Neural cell (in vitro differentiated cells): ENCODE measurements around the gene LRMDA. TPM values are rescaled to one million over a fixed set of nuclear protein-coding genes. Genes with fewer than 3 reads are reported as not detected.
"Not testable (repeated sequence)": the region's sequence is repeated elsewhere in the genome, so short reads cannot be mapped to it uniquely, and the experiment has no call there.

ENCODE experiments used
- H2AFZ ChIP-seq: fragments of 200-600, 300-800 bp; sonication (generic), shearing (Covaris generic); 2 replicates; pipeline ENCODE4 v1.6.0; 2014; ENCODE audit warnings: low read depth, mild to moderate bottlenecking, antibody characterized with exemption, low read length, moderate library complexity
- H3F3A ChIP-seq: fragments of 200-600 bp; shearing (Covaris generic); 2 replicates; pipeline ENCODE4 v1.6.1; 2016; ENCODE audit warnings: mild to moderate bottlenecking, moderate library complexity, mixed read lengths, antibody characterized with exemption, low read length; ENCODE audit not compliant: insufficient read depth, poor library complexity, severe bottlenecking
- H3K27ac ChIP-seq: fragments of 200-600, 300-800 bp; sonication (generic), shearing (Covaris generic); 2 replicates; pipeline ENCODE4 v1.5.1; 2014; ENCODE audit warnings: mild to moderate bottlenecking, low read length, moderate library complexity
- H3K27me3 ChIP-seq: fragments of 300-800, 200-600 bp; sonication (generic), shearing (Covaris generic); 2 replicates; pipeline ENCODE4 v1.6.0; 2014; ENCODE audit warnings: mild to moderate bottlenecking, low read depth, low read length, moderate library complexity; ENCODE audit not compliant: insufficient read depth
- H3K36me3 ChIP-seq: fragments of 300-800, 200-600 bp; sonication (generic), shearing (Covaris generic); 2 replicates; pipeline ENCODE4 v1.5.1; 2014; ENCODE audit warnings: mild to moderate bottlenecking, antibody characterized with exemption, low read length, moderate library complexity; ENCODE audit not compliant: insufficient read depth
- H3K4me2 ChIP-seq: fragments of 300-800, 200-600 bp; sonication (generic), shearing (Covaris generic); 2 replicates; pipeline ENCODE4 v1.6.0; 2014; ENCODE audit warnings: mild to moderate bottlenecking, low read length
- H3K4me3 ChIP-seq: fragments of 300-800, 200-600 bp; sonication (generic), shearing (Covaris generic); 2 replicates; pipeline ENCODE4 v1.5.1; 2014; ENCODE audit warnings: mild to moderate bottlenecking, low read length, moderate library complexity
- H3K79me2 ChIP-seq: fragments of 200-600 bp; shearing (Covaris generic); replicated peaks from 2 replicates; pipeline ENCODE4 v1.6.0; 2014; ENCODE audit warnings: mild to moderate bottlenecking, low read length, moderate library complexity; ENCODE audit not compliant: insufficient read depth
- H3K9ac ChIP-seq: fragments of 300-800, 200-600 bp; sonication (generic), shearing (Covaris generic); 2 replicates; pipeline ENCODE4 v1.6.1; 2016; ENCODE audit warnings: mild to moderate bottlenecking, low read length, mixed read lengths
- H3K9me2 ChIP-seq: fragments of 200-600 bp; shearing (Covaris generic); 2 replicates; pipeline ENCODE4 v1.6.1; 2016; ENCODE audit warnings: mild to moderate bottlenecking, low read length, mixed read lengths; ENCODE audit not compliant: insufficient read depth
- H3K9me3 ChIP-seq: fragments of 200-600, 300-800 bp; sonication (generic), shearing (Covaris generic); 2 replicates; pipeline ENCODE4 v1.6.1; 2016; ENCODE audit warnings: mild to moderate bottlenecking, mixed run types, low read length, moderate library complexity, mixed read lengths
- H4K20me1 ChIP-seq: fragments of 200-600 bp; shearing (Covaris generic); 2 replicates; pipeline ENCODE4 v1.6.1; 2016; ENCODE audit warnings: mild to moderate bottlenecking, mixed run types; ENCODE audit not compliant: insufficient read depth
- EP300 ChIP-seq: fragments of 450-650 bp; conservative IDR thresholded peaks from 2 replicates; pipeline ENCODE4 v1.6.1; 2014; ENCODE audit warnings: antibody characterized with exemption, mild to moderate bottlenecking, moderate library complexity; ENCODE audit not compliant: poor library complexity, severe bottlenecking
- EZH2 ChIP-seq: fragments of 200-600, 300-800 bp; shearing (Covaris generic), sonication (generic); IDR thresholded peaks from 2 replicates; pipeline ENCODE4 v1.6.1; 2014; ENCODE audit warnings: antibody characterized with exemption, low read length, borderline replicate concordance, mild to moderate bottlenecking; ENCODE audit not compliant: insufficient read depth, poor library complexity, severe bottlenecking
- MXI1 ChIP-seq: fragments of 450-650 bp; conservative IDR thresholded peaks from 2 replicates; pipeline ENCODE4 v1.6.1; 2014; ENCODE audit warnings: antibody characterized with exemption, mild to moderate bottlenecking; ENCODE audit not compliant: poor library complexity, severe bottlenecking
- POLR2AphosphoS5 ChIP-seq: IDR thresholded peaks from 2 replicates; pipeline ENCODE4 v1.6.1; 2012
- RAD21 ChIP-seq: fragments of 450-650 bp; conservative IDR thresholded peaks from 2 replicates; pipeline ENCODE4 v1.6.1; 2014; ENCODE audit warnings: antibody characterized with exemption, mild to moderate bottlenecking, moderate library complexity
- SMC3 ChIP-seq: fragments of 450-650 bp; conservative IDR thresholded peaks from 2 replicates; pipeline ENCODE4 v1.6.1; 2014; ENCODE audit warnings: antibody characterized with exemption, mild to moderate bottlenecking, moderate library complexity; ENCODE audit not compliant: poor library complexity
- TAF1 ChIP-seq: IDR thresholded peaks from 2 replicates; pipeline ENCODE4 v1.6.1; 2012; ENCODE audit warnings: low read depth
- polyA plus RNA-seq: library from polyadenylated mRNA; depleted of rRNA; stranded (reverse); fragments of >200 nt; gene quantifications from 2 replicates; pipeline ENCODE4 v1.2.3, GENCODE V29; 2014
- TF ChIP-seq, protein P1 (sequence below): fragments of 450-650 bp; IDR thresholded peaks from 2 replicates; pipeline ENCODE4 v1.5.1; 2014; ENCODE audit warnings: antibody characterized with exemption, mild to moderate bottlenecking, moderate library complexity; ENCODE audit not compliant: poor library complexity, severe bottlenecking
- TF ChIP-seq, protein P2 (sequence below): IDR thresholded peaks from 2 replicates; pipeline ENCODE4 v1.6.1; 2012; ENCODE audit warnings: borderline replicate concordance

Gene LRMDA
- polyA plus RNA-seq, 1 donor from 2014 or later = 5.6 TPM

DNA sequence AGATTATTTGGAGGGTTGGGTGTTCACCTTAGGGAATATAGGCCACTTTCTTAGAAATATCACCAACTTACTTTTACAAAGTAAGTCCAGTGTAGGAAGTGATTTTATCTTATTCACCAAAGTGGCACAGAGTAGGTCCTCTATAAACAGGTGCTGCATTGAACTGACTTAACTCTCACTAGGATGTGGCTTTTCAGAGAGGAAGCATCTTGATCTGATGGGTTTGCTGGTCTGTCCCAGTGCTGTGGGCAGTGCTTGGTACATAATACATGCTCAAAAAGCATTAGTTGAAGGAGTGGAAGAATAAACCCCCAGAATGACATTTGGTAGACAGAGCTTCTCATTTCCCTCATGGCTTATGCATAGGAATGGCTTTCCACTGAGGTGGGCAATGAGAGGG, 334.7 kb downstream of the LRMDA start:
- Histone ChIP-seq H3K9ac (no peak overlapping the region), H3K27ac (peak overlapping the region; percentile 40), H3K27me3 (no peaks in the 10 kb centered on the region), H4K20me1 (no peaks in the 10 kb centered on the region), H3K36me3 (no peaks in the 10 kb centered on the region), H3K4me2 (no peak overlapping the region), H3F3A (no peaks in the 10 kb centered on the region), H3K79me2 (no peaks in the 10 kb centered on the region), H3K4me3 (no peak overlapping the region), H2AFZ (no peak overlapping the region), H3K9me2 (no peaks in the 10 kb centered on the region), H3K9me3 (no peaks in the 10 kb centered on the region)
- TF ChIP-seq MXI1 = no peak
- no peak for TF ChIP-seq EP300
- peak; percentile 4 for TF ChIP-seq SMC3

DNA sequence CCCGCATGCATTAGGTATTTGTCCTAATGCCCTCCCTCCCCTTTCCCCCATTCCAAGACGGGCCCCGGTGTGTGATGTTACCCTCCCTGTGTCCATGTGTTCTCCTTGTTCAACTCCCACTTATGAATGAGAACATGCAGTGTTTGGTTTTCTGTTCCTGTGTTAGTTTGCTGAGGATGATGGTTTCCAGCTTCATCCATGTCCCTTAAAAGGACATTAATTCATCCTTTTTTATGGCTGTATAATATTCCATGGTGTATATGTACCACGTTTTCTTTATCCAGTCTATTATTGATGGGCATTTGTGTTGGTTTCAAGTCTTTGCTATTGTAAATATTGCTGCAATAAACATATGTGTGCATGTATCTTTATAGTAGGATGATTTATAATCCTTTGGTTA, 335.3 kb downstream of the LRMDA start:
- H3K9me3 ChIP-seq, H2AFZ ChIP-seq, H3K9me2 ChIP-seq, H4K20me1 ChIP-seq, H3K36me3 ChIP-seq, H3F3A ChIP-seq, H3K4me2 ChIP-seq, H3K79me2 ChIP-seq, H3K27me3 ChIP-seq, H3K9ac ChIP-seq, H3K27ac ChIP-seq, H3K4me3 ChIP-seq: not testable (repeated sequence)

DNA sequence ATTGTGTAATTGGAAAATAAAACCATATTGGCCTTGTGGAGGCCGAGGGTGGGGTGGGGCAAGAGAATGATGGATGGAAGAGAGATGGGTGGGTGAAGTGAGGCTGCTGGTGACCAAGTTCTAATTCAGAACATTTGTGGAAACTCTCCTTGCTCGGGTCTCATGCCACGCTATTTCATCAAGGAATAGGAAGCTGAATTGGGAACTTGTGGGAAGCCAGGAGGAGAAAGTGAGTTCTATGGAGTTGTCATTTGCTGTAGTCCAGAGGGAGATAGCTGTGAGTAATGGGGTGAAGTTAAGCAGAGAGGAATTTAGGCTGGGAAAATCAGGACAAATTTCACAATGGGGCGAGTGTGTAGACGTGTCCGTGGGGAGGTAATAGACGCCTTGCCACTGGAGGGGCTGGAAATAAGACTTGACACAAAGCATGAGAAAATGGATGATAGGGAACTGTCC, 339.2 kb downstream of the LRMDA start:
- Histone ChIP-seq H3K9me2 (no peaks in the 10 kb centered on the region), H3K27ac (no peak overlapping the region), H2AFZ (no peak overlapping the region), H3K27me3 (no peaks in the 10 kb centered on the region), H4K20me1 (no peaks in the 10 kb centered on the region), H3K9me3 (no peaks in the 10 kb centered on the region), H3K4me3 (no peak overlapping the region), H3K9ac (no peak overlapping the region), H3F3A (no peaks in the 10 kb centered on the region), H3K4me2 (no peak overlapping the region), H3K36me3 (no peaks in the 10 kb centered on the region), H3K79me2 (no peaks in the 10 kb centered on the region)
- TF ChIP-seq TAF1 (no peak), RAD21 (no peak), POLR2AphosphoS5 (no peak), EP300 (no peak), EZH2 (no peak), MXI1 (no peak), SMC3 (no peak)
- TF ChIP-seq, protein P1, sequence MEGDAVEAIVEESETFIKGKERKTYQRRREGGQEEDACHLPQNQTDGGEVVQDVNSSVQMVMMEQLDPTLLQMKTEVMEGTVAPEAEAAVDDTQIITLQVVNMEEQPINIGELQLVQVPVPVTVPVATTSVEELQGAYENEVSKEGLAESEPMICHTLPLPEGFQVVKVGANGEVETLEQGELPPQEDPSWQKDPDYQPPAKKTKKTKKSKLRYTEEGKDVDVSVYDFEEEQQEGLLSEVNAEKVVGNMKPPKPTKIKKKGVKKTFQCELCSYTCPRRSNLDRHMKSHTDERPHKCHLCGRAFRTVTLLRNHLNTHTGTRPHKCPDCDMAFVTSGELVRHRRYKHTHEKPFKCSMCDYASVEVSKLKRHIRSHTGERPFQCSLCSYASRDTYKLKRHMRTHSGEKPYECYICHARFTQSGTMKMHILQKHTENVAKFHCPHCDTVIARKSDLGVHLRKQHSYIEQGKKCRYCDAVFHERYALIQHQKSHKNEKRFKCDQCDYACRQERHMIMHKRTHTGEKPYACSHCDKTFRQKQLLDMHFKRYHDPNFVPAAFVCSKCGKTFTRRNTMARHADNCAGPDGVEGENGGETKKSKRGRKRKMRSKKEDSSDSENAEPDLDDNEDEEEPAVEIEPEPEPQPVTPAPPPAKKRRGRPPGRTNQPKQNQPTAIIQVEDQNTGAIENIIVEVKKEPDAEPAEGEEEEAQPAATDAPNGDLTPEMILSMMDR = no peak
- TF ChIP-seq, protein P2, sequence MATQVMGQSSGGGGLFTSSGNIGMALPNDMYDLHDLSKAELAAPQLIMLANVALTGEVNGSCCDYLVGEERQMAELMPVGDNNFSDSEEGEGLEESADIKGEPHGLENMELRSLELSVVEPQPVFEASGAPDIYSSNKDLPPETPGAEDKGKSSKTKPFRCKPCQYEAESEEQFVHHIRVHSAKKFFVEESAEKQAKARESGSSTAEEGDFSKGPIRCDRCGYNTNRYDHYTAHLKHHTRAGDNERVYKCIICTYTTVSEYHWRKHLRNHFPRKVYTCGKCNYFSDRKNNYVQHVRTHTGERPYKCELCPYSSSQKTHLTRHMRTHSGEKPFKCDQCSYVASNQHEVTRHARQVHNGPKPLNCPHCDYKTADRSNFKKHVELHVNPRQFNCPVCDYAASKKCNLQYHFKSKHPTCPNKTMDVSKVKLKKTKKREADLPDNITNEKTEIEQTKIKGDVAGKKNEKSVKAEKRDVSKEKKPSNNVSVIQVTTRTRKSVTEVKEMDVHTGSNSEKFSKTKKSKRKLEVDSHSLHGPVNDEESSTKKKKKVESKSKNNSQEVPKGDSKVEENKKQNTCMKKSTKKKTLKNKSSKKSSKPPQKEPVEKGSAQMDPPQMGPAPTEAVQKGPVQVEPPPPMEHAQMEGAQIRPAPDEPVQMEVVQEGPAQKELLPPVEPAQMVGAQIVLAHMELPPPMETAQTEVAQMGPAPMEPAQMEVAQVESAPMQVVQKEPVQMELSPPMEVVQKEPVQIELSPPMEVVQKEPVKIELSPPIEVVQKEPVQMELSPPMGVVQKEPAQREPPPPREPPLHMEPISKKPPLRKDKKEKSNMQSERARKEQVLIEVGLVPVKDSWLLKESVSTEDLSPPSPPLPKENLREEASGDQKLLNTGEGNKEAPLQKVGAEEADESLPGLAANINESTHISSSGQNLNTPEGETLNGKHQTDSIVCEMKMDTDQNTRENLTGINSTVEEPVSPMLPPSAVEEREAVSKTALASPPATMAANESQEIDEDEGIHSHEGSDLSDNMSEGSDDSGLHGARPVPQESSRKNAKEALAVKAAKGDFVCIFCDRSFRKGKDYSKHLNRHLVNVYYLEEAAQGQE = no peak
